Neural cell (in vitro differentiated cells): Measurements from ENCODE around the gene COX6B2. TPM values are rescaled to one million over a fixed set of nuclear protein-coding genes. Genes with fewer than 3 reads are reported as not detected.

Experiments used
- H2AFZ ChIP-seq: fragments of 200-600, 300-800 bp; sonication (generic), shearing (Covaris generic); 2 replicates; pipeline ENCODE4 v1.6.0; 2014; ENCODE audit warnings: low read depth, mild to moderate bottlenecking, antibody characterized with exemption, low read length, moderate library complexity
- H3F3A ChIP-seq: fragments of 200-600 bp; shearing (Covaris generic); 2 replicates; pipeline ENCODE4 v1.6.1; 2016; ENCODE audit warnings: mild to moderate bottlenecking, moderate library complexity, mixed read lengths, antibody characterized with exemption, low read length; ENCODE audit not compliant: insufficient read depth, poor library complexity, severe bottlenecking
- H3K27ac ChIP-seq: fragments of 200-600, 300-800 bp; sonication (generic), shearing (Covaris generic); 2 replicates; pipeline ENCODE4 v1.5.1; 2014; ENCODE audit warnings: mild to moderate bottlenecking, low read length, moderate library complexity
- H3K27me3 ChIP-seq: fragments of 300-800, 200-600 bp; sonication (generic), shearing (Covaris generic); 2 replicates; pipeline ENCODE4 v1.6.0; 2014; ENCODE audit warnings: mild to moderate bottlenecking, low read depth, low read length, moderate library complexity; ENCODE audit not compliant: insufficient read depth
- H3K36me3 ChIP-seq: fragments of 300-800, 200-600 bp; sonication (generic), shearing (Covaris generic); 2 replicates; pipeline ENCODE4 v1.5.1; 2014; ENCODE audit warnings: mild to moderate bottlenecking, antibody characterized with exemption, low read length, moderate library complexity; ENCODE audit not compliant: insufficient read depth
- H3K4me2 ChIP-seq: fragments of 300-800, 200-600 bp; sonication (generic), shearing (Covaris generic); 2 replicates; pipeline ENCODE4 v1.6.0; 2014; ENCODE audit warnings: mild to moderate bottlenecking, low read length
- H3K4me3 ChIP-seq: fragments of 300-800, 200-600 bp; sonication (generic), shearing (Covaris generic); 2 replicates; pipeline ENCODE4 v1.5.1; 2014; ENCODE audit warnings: mild to moderate bottlenecking, low read length, moderate library complexity
- H3K79me2 ChIP-seq: fragments of 200-600 bp; shearing (Covaris generic); replicated peaks from 2 replicates; pipeline ENCODE4 v1.6.0; 2014; ENCODE audit warnings: mild to moderate bottlenecking, low read length, moderate library complexity; ENCODE audit not compliant: insufficient read depth
- H3K9ac ChIP-seq: fragments of 300-800, 200-600 bp; sonication (generic), shearing (Covaris generic); 2 replicates; pipeline ENCODE4 v1.6.1; 2016; ENCODE audit warnings: mild to moderate bottlenecking, low read length, mixed read lengths
- H3K9me2 ChIP-seq: fragments of 200-600 bp; shearing (Covaris generic); 2 replicates; pipeline ENCODE4 v1.6.1; 2016; ENCODE audit warnings: mild to moderate bottlenecking, low read length, mixed read lengths; ENCODE audit not compliant: insufficient read depth
- H3K9me3 ChIP-seq: fragments of 200-600, 300-800 bp; sonication (generic), shearing (Covaris generic); 2 replicates; pipeline ENCODE4 v1.6.1; 2016; ENCODE audit warnings: mild to moderate bottlenecking, mixed run types, low read length, moderate library complexity, mixed read lengths
- H4K20me1 ChIP-seq: fragments of 200-600 bp; shearing (Covaris generic); 2 replicates; pipeline ENCODE4 v1.6.1; 2016; ENCODE audit warnings: mild to moderate bottlenecking, mixed run types; ENCODE audit not compliant: insufficient read depth
- EP300 ChIP-seq: fragments of 450-650 bp; conservative IDR thresholded peaks from 2 replicates; pipeline ENCODE4 v1.6.1; 2014; ENCODE audit warnings: antibody characterized with exemption, mild to moderate bottlenecking, moderate library complexity; ENCODE audit not compliant: poor library complexity, severe bottlenecking
- EZH2 ChIP-seq: fragments of 200-600, 300-800 bp; shearing (Covaris generic), sonication (generic); IDR thresholded peaks from 2 replicates; pipeline ENCODE4 v1.6.1; 2014; ENCODE audit warnings: antibody characterized with exemption, low read length, borderline replicate concordance, mild to moderate bottlenecking; ENCODE audit not compliant: insufficient read depth, poor library complexity, severe bottlenecking
- MXI1 ChIP-seq: fragments of 450-650 bp; conservative IDR thresholded peaks from 2 replicates; pipeline ENCODE4 v1.6.1; 2014; ENCODE audit warnings: antibody characterized with exemption, mild to moderate bottlenecking; ENCODE audit not compliant: poor library complexity, severe bottlenecking
- POLR2AphosphoS5 ChIP-seq: IDR thresholded peaks from 2 replicates; pipeline ENCODE4 v1.6.1; 2012
- RAD21 ChIP-seq: fragments of 450-650 bp; conservative IDR thresholded peaks from 2 replicates; pipeline ENCODE4 v1.6.1; 2014; ENCODE audit warnings: antibody characterized with exemption, mild to moderate bottlenecking, moderate library complexity
- SMC3 ChIP-seq: fragments of 450-650 bp; conservative IDR thresholded peaks from 2 replicates; pipeline ENCODE4 v1.6.1; 2014; ENCODE audit warnings: antibody characterized with exemption, mild to moderate bottlenecking, moderate library complexity; ENCODE audit not compliant: poor library complexity
- TAF1 ChIP-seq: IDR thresholded peaks from 2 replicates; pipeline ENCODE4 v1.6.1; 2012; ENCODE audit warnings: low read depth
- polyA plus RNA-seq: library from polyadenylated mRNA; depleted of rRNA; stranded (reverse); fragments of >200 nt; gene quantifications from 2 replicates; pipeline ENCODE4 v1.2.3, GENCODE V29; 2014
- TF ChIP-seq, protein P1 (sequence below): fragments of 450-650 bp; IDR thresholded peaks from 2 replicates; pipeline ENCODE4 v1.5.1; 2014; ENCODE audit warnings: antibody characterized with exemption, mild to moderate bottlenecking, moderate library complexity; ENCODE audit not compliant: poor library complexity, severe bottlenecking
- TF ChIP-seq, protein P2 (sequence below): IDR thresholded peaks from 2 replicates; pipeline ENCODE4 v1.6.1; 2012; ENCODE audit warnings: borderline replicate concordance

The COX6B2 gene
- polyA plus RNA-seq, 1 donor from 2014 or later = 0.17 TPM

DNA sequence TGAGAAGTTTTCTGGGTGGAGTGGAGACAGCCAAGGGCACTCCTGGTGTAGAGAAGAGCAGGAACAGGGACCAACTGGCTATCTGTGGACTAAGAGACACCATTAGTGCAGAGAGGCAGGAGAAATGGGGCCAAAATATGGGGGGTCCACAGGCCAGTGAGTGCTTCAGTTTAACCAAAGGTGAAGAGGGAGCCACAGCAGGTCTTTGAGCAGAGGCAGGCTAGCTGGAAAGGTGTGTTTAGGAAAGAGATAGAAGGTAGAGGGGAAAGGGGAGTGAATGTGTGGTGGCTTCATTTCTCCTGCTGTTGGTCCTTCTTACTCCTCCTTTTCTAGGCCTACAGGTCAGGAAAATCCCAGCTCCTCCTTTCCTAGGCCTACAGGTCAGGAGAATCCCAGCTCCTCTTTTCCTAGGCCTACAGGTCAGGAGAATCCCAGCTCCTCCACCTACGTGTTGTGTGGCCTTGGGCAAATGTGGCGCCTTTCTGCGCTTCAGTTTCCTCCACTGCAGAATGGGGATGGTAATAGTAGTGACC, 28.1 kb upstream of the COX6B2 start:
- Histone ChIP-seq H3K4me2 (no peak overlapping the region), H3K27ac (no peak overlapping the region), H3F3A (no peaks in the 10 kb centered on the region), H3K27me3 (peaks cover 3% of the 10 kb centered on the region), H3K4me3 (no peak overlapping the region), H3K79me2 (peaks cover 17% of the 10 kb centered on the region), H3K9me3 (no peaks in the 10 kb centered on the region), H3K36me3 (no peaks in the 10 kb centered on the region), H3K9ac (no peak overlapping the region), H3K9me2 (no peaks in the 10 kb centered on the region), H4K20me1 (peaks cover 12% of the 10 kb centered on the region), H2AFZ (no peak overlapping the region)
- TF ChIP-seq, protein P1, sequence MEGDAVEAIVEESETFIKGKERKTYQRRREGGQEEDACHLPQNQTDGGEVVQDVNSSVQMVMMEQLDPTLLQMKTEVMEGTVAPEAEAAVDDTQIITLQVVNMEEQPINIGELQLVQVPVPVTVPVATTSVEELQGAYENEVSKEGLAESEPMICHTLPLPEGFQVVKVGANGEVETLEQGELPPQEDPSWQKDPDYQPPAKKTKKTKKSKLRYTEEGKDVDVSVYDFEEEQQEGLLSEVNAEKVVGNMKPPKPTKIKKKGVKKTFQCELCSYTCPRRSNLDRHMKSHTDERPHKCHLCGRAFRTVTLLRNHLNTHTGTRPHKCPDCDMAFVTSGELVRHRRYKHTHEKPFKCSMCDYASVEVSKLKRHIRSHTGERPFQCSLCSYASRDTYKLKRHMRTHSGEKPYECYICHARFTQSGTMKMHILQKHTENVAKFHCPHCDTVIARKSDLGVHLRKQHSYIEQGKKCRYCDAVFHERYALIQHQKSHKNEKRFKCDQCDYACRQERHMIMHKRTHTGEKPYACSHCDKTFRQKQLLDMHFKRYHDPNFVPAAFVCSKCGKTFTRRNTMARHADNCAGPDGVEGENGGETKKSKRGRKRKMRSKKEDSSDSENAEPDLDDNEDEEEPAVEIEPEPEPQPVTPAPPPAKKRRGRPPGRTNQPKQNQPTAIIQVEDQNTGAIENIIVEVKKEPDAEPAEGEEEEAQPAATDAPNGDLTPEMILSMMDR = no peak
- TF ChIP-seq RAD21 = no peak
- TF ChIP-seq EZH2 = no peak
- TF ChIP-seq, protein P2, sequence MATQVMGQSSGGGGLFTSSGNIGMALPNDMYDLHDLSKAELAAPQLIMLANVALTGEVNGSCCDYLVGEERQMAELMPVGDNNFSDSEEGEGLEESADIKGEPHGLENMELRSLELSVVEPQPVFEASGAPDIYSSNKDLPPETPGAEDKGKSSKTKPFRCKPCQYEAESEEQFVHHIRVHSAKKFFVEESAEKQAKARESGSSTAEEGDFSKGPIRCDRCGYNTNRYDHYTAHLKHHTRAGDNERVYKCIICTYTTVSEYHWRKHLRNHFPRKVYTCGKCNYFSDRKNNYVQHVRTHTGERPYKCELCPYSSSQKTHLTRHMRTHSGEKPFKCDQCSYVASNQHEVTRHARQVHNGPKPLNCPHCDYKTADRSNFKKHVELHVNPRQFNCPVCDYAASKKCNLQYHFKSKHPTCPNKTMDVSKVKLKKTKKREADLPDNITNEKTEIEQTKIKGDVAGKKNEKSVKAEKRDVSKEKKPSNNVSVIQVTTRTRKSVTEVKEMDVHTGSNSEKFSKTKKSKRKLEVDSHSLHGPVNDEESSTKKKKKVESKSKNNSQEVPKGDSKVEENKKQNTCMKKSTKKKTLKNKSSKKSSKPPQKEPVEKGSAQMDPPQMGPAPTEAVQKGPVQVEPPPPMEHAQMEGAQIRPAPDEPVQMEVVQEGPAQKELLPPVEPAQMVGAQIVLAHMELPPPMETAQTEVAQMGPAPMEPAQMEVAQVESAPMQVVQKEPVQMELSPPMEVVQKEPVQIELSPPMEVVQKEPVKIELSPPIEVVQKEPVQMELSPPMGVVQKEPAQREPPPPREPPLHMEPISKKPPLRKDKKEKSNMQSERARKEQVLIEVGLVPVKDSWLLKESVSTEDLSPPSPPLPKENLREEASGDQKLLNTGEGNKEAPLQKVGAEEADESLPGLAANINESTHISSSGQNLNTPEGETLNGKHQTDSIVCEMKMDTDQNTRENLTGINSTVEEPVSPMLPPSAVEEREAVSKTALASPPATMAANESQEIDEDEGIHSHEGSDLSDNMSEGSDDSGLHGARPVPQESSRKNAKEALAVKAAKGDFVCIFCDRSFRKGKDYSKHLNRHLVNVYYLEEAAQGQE = no peak
- TF ChIP-seq MXI1 = no peak
- TF ChIP-seq SMC3 = no peak
- no peak for TF ChIP-seq TAF1
- TF ChIP-seq EP300 = no peak
- TF ChIP-seq POLR2AphosphoS5 = no peak

DNA sequence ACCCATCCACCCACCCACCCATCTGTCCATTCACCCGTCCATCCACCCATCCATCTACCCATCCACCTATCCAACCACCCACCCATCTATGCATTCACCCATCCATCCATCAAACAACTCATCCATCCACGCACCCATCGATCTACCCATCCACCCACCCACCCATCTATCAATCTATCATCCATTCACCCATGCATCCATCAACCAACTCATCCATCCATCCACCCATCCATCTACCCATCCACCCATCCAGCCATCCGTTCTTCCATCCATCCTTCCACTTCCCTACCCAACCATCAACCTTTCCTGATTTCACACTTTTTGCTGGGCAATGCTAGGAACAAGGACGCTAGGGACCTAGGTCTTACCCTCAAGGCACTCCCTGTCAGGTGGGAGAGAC, 27.5 kb upstream of the COX6B2 start:
- Histone ChIP-seq H3K4me2 (no peak overlapping the region), H3K9ac (no peak overlapping the region), H3K27me3 (peaks cover 3% of the 10 kb centered on the region), H3K79me2 (peaks cover 11% of the 10 kb centered on the region), H3K36me3 (no peaks in the 10 kb centered on the region), H4K20me1 (peaks cover 7% of the 10 kb centered on the region), H3K9me3 (no peaks in the 10 kb centered on the region), H3K27ac (no peak overlapping the region), H3K4me3 (no peak overlapping the region), H3K9me2 (no peaks in the 10 kb centered on the region), H3F3A (no peaks in the 10 kb centered on the region), H2AFZ (no peak overlapping the region)
- TF ChIP-seq EZH2 = no peak
- TF ChIP-seq TAF1 = no peak
- TF ChIP-seq, protein P1 = no peak
- TF ChIP-seq EP300 = no peak
- TF ChIP-seq, protein P2 = no peak
- no peak for TF ChIP-seq POLR2AphosphoS5
